ENCODE measurements around the gene FUCA2.
"Not testable (repeated sequence)": the region's sequence is repeated elsewhere in the genome, so short reads cannot be mapped to it uniquely, and the experiment has no call there.

FUCA2 gene

DNA sequence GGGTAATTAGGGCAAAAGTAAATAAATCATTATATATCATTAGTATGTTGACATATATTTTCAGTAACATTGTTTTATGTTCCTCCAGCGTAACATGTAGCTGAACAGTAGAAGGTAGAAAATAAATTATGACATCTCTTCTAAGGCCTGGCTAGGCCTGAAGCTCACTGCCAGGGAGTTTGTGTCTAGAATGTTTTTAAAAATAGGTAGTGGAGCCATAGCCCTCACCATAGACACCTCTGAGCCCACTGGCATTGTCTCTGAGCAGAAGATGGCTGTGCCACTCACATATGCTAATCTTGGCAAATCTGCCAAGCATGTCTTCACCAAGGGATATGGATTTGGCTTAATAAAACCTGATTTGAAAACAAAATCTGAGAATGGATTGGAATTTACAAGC is 21.3 kb downstream of the FUCA2 start:
- no peak overlapping the region for H3K27ac ChIP-seq (ENCODE audit: low read length)
- no peaks in the 10 kb centered on the region for H3K9me3 ChIP-seq (ENCODE audit: insufficient read depth, low read depth, low read length)
- peaks cover 10% of the 10 kb centered on the region for H3K36me3 ChIP-seq (ENCODE audit: insufficient read depth, low read depth, low read length)
- no peak overlapping the region for H3K4me3 ChIP-seq (ENCODE audit: low read length)
- no peak overlapping the region for H3K9ac ChIP-seq (ENCODE audit: low read depth, low read length)
- H3K27me3 ChIP-seq (ENCODE audit: insufficient read depth, low read length) = no peaks in the 10 kb centered on the region
- H3K4me1 ChIP-seq (ENCODE audit: insufficient read depth, low read length) = no peaks in the 10 kb centered on the region

DNA sequence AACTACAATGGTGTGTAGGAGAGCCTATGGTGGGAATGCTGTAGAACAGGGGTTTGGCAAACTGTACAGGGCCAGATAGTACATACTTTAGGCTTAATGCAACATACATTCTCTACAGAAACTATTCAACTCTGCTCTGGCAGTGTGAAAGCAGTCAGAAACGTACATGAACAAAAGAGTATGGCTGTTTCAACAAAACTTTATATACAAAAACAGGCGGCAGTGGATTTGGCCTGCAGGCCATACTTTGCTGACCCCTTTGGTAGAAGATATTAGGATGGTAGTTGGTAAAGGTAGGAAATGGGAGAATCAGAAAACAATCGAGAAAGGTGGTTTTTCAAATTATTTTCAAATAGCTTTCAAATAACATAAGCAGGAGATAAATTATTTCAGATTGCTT is 24.8 kb downstream of the FUCA2 start:
- Histone ChIP-seq H3K27ac (ENCODE audit: low read length) (no peak overlapping the region), H3K4me1 (ENCODE audit: insufficient read depth, low read length) (no peaks in the 10 kb centered on the region), H3K4me3 (ENCODE audit: low read length) (no peak overlapping the region), H3K36me3 (ENCODE audit: insufficient read depth, low read depth, low read length) (no peaks in the 10 kb centered on the region), H3K9me3 (ENCODE audit: insufficient read depth, low read depth, low read length) (no peaks in the 10 kb centered on the region), H3K27me3 (ENCODE audit: insufficient read depth, low read length) (no peaks in the 10 kb centered on the region), H3K9ac (ENCODE audit: low read depth, low read length) (no peak overlapping the region)

DNA sequence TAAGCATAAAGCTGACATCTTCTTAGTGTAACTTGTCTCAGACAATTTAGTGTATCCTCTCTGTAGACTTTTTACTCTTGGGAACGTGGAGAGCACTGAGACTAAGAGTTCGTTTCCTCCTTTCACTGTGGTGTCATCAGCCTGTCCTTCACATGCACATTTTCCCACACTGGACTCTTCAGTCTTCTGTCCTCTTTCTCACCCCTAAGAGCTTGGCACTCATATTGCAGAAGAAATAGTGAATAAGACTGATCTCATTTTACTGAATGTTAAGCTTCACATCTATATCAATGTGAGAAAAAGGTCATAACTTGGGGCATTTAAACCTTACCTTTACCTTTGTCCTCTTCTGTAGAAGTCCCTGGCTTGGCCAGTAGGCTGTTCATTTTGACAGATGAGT is 25.6 kb downstream of the FUCA2 start:
- no peaks in the 10 kb centered on the region for H3K27me3 ChIP-seq (ENCODE audit: insufficient read depth, low read length)

DNA sequence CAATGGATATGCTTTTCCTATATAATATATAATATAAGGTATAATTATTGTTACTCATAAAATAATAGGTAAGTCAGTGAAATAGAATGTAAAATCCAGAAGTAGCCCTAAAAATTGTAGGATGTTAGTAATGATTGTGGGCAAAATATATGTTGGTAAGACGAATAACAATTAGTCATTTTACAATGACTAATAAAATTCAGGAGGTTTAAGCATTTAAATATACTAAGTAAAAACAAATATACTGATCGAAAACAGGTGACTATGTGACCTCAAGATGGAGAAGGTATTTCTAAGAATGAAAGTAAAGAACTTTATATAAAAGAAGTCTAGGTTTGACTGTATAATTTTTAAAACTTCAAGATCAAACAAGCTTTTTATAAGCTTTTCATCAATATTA is 28.9 kb downstream of the FUCA2 start:
- Histone ChIP-seq H3K4me3 (ENCODE audit: low read length) (no peak overlapping the region), H3K9me3 (ENCODE audit: insufficient read depth, low read depth, low read length) (no peaks in the 10 kb centered on the region), H3K4me1 (ENCODE audit: insufficient read depth, low read length) (no peaks in the 10 kb centered on the region), H3K9ac (ENCODE audit: low read depth, low read length) (no peak overlapping the region), H3K27ac (ENCODE audit: low read length) (no peak overlapping the region), H3K36me3 (ENCODE audit: insufficient read depth, low read depth, low read length) (no peaks in the 10 kb centered on the region), H3K27me3 (ENCODE audit: insufficient read depth, low read length) (no peaks in the 10 kb centered on the region)

More for the DNA sequence above, 25.6 kb downstream of the FUCA2 start:
- Histone ChIP-seq H3K9ac (ENCODE audit: low read depth, low read length) (no peak overlapping the region), H3K9me3 (ENCODE audit: insufficient read depth, low read depth, low read length) (no peaks in the 10 kb centered on the region), H3K4me3 (ENCODE audit: low read length) (no peak overlapping the region), H3K27ac (ENCODE audit: low read length) (no peak overlapping the region), H3K36me3 (ENCODE audit: insufficient read depth, low read depth, low read length) (no peaks in the 10 kb centered on the region), H3K4me1 (ENCODE audit: insufficient read depth, low read length) (no peaks in the 10 kb centered on the region)

DNA sequence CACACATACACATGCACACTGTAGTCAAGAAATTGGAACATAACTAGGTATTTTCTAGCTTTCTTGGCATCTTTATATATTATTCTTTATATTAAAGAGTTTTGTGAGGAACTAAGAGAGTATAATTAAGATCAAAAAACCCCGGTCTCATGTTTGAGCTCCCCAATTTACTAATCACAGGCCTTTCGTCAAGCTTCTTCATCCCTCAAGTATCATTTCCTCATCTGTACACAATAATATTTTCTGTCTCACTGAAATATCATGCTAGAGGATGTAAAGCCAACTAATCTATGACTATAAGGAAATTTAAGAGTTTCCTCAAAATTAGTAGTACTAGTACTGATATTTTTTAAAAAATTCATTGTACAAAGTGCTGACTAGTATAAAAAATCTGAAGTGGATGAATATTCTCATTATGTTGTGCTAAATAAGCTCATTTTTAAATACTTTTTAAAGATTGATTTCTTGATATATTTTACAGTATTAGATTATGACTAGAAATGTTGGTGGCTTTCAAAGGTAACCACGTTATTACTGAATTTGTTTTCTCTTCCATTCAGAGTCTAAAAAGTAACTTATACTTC is 32.9 kb downstream of the FUCA2 start:
- no peaks in the 10 kb centered on the region for H3K9me3 ChIP-seq (ENCODE audit: insufficient read depth, low read depth, low read length)
- no peaks in the 10 kb centered on the region for H3K4me1 ChIP-seq (ENCODE audit: insufficient read depth, low read length)
- no peaks in the 10 kb centered on the region for H3K27me3 ChIP-seq (ENCODE audit: insufficient read depth, low read length)
- no peak overlapping the region for H3K27ac ChIP-seq (ENCODE audit: low read length)
- 0 out of 2 replicates have a peak, but pooled peaks cover 3% of the 10 kb centered on the region for H3K36me3 ChIP-seq (ENCODE audit: insufficient read depth, low read depth, low read length)
- H3K9ac ChIP-seq (ENCODE audit: low read depth, low read length) = no peak overlapping the region
- no peak overlapping the region for H3K4me3 ChIP-seq (ENCODE audit: low read length)

DNA sequence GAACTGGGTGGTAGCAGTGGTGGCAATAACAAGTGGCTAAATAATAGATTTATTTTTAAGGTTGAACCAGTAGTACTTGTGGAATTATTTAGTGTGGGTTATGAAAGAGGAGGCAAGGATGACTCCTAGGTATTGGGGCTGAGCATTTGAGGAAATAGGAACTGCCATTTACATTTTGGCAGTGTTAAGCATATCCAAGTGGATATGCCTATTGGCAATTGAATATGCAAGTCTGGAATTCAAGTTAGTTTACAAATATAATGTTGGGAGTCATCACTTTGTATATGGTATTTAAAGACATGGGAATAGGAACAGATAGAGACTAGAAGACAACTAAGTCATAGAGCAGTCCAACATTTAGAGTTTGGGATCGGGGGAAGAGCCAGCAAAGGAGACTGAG is 35.0 kb downstream of the FUCA2 start:
- Histone ChIP-seq H3K9ac (ENCODE audit: low read depth, low read length) (no peak overlapping the region), H3K27me3 (ENCODE audit: insufficient read depth, low read length) (no peaks in the 10 kb centered on the region), H3K36me3 (ENCODE audit: insufficient read depth, low read depth, low read length) (0 out of 2 replicates have a peak, but pooled peaks cover 3% of the 10 kb centered on the region), H3K9me3 (ENCODE audit: insufficient read depth, low read depth, low read length) (no peaks in the 10 kb centered on the region), H3K4me1 (ENCODE audit: insufficient read depth, low read length) (no peaks in the 10 kb centered on the region), H3K4me3 (ENCODE audit: low read length) (no peak overlapping the region), H3K27ac (ENCODE audit: low read length) (no peak overlapping the region)

DNA sequence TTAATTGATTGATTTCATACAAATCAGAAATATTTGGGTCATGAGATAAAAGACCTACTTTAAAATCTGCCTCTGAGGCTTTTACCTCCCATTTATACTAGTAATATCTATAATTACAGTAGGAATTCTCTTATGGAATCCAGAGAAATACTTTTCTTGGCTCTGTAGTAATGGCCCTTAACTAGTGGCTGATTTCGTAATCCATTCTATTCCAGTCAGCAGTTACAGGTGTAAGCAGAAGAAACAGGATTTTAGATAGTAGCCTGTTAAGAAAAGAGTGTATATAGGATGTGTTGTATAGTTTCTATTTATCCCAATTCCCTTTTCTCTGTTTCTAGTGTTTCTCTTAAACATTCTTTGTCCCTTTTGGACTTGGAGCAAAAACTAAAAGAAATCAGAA is 39.7 kb downstream of the FUCA2 start:
- Histone ChIP-seq H3K36me3 (ENCODE audit: insufficient read depth, low read depth, low read length) (0 out of 2 replicates have a peak, but pooled peaks cover 3% of the 10 kb centered on the region), H3K27me3 (ENCODE audit: insufficient read depth, low read length) (no peaks in the 10 kb centered on the region), H3K9ac (ENCODE audit: low read depth, low read length) (no peak overlapping the region), H3K9me3 (ENCODE audit: insufficient read depth, low read depth, low read length) (no peaks in the 10 kb centered on the region), H3K4me3 (ENCODE audit: low read length) (no peak overlapping the region), H3K4me1 (ENCODE audit: insufficient read depth, low read length) (no peaks in the 10 kb centered on the region), H3K27ac (ENCODE audit: low read length) (no peak overlapping the region)

DNA sequence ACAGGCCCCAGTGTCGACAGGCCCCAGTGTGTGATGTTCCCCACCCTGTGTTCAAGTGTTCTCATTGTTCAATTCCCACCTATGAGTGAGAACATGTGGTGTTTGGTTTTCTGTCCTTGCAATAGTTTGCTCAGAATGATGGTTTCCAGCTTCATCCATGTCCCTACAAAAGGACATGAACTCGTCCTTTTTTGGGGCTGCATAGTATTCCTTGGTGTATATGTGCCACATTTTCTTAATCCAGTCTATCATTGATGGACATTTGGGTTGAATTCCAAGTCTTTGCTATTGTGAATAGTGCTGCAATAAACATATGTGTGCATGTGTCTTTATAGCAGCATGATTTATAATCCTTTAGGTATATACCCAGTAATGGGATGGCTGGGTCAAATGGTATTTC is 42.7 kb downstream of the FUCA2 start:
- H3K27me3 ChIP-seq (ENCODE audit: insufficient read depth, low read length); H3K9me3 ChIP-seq (ENCODE audit: insufficient read depth, low read depth, low read length); H3K36me3 ChIP-seq (ENCODE audit: insufficient read depth, low read depth, low read length); H3K9ac ChIP-seq (ENCODE audit: low read depth, low read length); H3K27ac ChIP-seq (ENCODE audit: low read length); H3K4me1 ChIP-seq (ENCODE audit: insufficient read depth, low read length); H3K4me3 ChIP-seq (ENCODE audit: low read length): not testable (repeated sequence)

DNA sequence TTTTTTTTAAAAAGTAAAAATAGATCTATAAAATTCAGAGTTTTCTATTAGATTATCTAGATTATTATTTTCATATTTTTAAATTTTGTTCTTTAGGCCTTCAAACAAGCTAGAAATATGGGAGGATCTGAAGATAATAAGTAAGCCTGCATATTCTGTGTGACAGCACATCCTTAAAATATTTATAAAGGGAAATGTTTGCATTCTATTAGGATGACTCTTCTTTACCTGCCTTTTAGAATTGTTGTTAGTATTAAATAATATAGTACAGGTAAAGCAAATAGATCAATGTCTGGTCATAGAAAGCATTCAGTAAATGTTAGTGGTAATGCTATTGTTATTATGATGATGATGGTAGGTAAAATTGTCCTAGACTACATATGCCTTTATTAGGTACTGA is 43.5 kb downstream of the FUCA2 start:
- Histone ChIP-seq H3K4me3 (ENCODE audit: low read length) (no peak overlapping the region), H3K9ac (ENCODE audit: low read depth, low read length) (no peak overlapping the region), H3K9me3 (ENCODE audit: insufficient read depth, low read depth, low read length) (no peaks in the 10 kb centered on the region), H3K4me1 (ENCODE audit: insufficient read depth, low read length) (no peaks in the 10 kb centered on the region), H3K27me3 (ENCODE audit: insufficient read depth, low read length) (no peaks in the 10 kb centered on the region), H3K27ac (ENCODE audit: low read length) (no peak overlapping the region), H3K36me3 (ENCODE audit: insufficient read depth, low read depth, low read length) (peaks cover 8% of the 10 kb centered on the region)

DNA sequence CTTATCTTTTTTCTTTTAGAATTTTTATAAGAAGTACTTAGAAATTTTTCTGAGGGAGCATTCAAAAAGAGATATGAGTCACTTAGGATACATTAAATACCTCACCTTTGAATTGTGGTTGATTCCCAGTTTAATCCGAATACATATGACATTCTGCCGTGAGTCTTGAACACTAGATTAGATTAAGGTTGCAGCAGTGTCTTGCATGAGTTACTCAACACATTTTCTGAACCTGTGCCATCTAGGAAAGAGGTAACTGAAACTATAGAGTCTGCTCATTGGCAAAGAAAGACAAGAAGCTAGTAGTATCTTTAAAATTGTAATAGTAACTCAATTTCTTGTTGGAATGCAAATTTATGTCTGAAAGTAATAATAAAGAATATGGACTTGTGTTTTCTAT is 46.0 kb downstream of the FUCA2 start:
- peaks cover 8% of the 10 kb centered on the region for H3K36me3 ChIP-seq (ENCODE audit: insufficient read depth, low read depth, low read length)
- H3K9ac ChIP-seq (ENCODE audit: low read depth, low read length) = no peak overlapping the region
- no peak overlapping the region for H3K27ac ChIP-seq (ENCODE audit: low read length)
- no peaks in the 10 kb centered on the region for H3K9me3 ChIP-seq (ENCODE audit: insufficient read depth, low read depth, low read length)
- no peaks in the 10 kb centered on the region for H3K4me1 ChIP-seq (ENCODE audit: insufficient read depth, low read length)
- no peak overlapping the region for H3K4me3 ChIP-seq (ENCODE audit: low read length)
- H3K27me3 ChIP-seq (ENCODE audit: insufficient read depth, low read length) = no peaks in the 10 kb centered on the region

DNA sequence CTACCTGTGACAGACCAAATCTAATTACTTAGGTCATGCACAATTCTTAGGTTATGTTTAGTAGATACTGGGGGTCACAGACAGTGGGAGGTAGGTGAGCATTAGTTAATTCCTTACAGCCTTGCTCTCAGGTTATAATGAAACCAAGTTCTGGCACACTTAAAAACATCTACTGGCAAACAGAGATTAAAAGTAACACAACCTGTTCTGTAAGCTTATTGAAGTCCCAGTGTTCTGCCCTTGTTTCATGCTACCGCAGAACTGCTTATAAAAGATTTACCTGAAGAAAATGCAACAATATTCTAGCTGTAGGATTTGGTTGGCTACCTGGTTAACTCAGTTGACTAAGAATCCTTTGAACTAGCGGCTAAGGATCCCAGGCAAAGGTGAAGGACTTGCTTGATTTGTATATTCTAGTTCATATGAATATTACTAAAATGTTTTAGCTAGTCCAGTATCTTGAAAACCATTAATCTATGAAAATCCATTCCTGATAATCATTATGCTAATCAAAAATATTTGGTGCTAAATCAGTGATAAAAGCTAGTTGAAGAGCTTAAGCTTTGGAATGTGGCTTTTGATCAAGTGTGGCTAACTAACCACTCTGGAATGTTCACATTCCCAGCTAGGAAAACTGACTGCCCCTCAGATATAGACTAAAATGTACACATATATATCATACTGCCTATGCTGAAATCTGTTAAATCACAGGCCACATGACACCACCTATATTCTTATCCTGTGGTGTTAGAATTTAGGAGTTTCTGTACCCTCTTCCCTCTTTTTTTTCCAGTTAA is 53.8 kb downstream of the FUCA2 start:
- Histone ChIP-seq H3K27me3 (ENCODE audit: insufficient read depth, low read length) (no peaks in the 10 kb centered on the region), H3K9me3 (ENCODE audit: insufficient read depth, low read depth, low read length) (no peaks in the 10 kb centered on the region), H3K9ac (ENCODE audit: low read depth, low read length) (no peak overlapping the region), H3K27ac (ENCODE audit: low read length) (no peak overlapping the region), H3K36me3 (ENCODE audit: insufficient read depth, low read depth, low read length) (no peaks in the 10 kb centered on the region), H3K4me1 (ENCODE audit: insufficient read depth, low read length) (no peaks in the 10 kb centered on the region), H3K4me3 (ENCODE audit: low read length) (no peak overlapping the region)

DNA sequence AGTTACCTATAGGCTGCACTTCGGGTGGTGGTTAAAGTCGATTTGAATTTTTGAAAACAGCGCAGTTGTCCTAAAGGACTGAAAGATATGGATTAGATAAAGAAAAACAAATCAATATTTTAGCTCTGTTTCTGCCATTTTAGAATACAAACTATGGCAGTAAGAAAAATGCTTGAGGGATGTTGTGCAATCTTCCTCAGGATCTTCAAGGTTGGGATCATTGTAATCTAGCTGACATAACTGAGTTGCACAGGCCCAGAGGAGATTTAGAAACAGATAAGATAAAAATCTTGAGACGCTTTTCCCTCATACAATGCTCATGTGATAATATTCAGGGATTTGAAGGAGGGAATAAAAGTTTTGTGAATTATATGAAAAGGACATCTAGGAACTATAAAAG is 60.0 kb downstream of the FUCA2 start:
- H3K27ac ChIP-seq (ENCODE audit: low read length) = no peak overlapping the region
- peak overlapping the region; percentile 92 for H3K4me3 ChIP-seq (ENCODE audit: low read length)
- H3K9ac ChIP-seq (ENCODE audit: low read depth, low read length) = peak overlapping the region; percentile 71
- no peaks in the 10 kb centered on the region for H3K36me3 ChIP-seq (ENCODE audit: insufficient read depth, low read depth, low read length)
- H3K27me3 ChIP-seq (ENCODE audit: insufficient read depth, low read length) = no peaks in the 10 kb centered on the region
- H3K4me1 ChIP-seq (ENCODE audit: insufficient read depth, low read length) = no peaks in the 10 kb centered on the region; the same call in 1 of the 2 replicates
- H3K9me3 ChIP-seq (ENCODE audit: insufficient read depth, low read depth, low read length) = no peaks in the 10 kb centered on the region

Measured in iPS-20b (cell line).